Fibroblast of the aortic adventitia (primary cell): ENCODE results near the gene ZXDC. TPM values are rescaled to one million over a fixed set of nuclear protein-coding genes. Genes with fewer than 3 reads are reported as not detected.

Experiments used
- DNase-seq: peaks from one replicate; pipeline ENCODE4 v3.0.0-alpha.2; 2010; ENCODE audit warnings: low read depth
- H3K4me3 ChIP-seq: 2 replicates; pipeline ENCODE4 v1.5.1; 2011; ENCODE audit warnings: low read depth, mild to moderate bottlenecking, control low read depth, low read length, moderate library complexity
- CTCF ChIP-seq: IDR thresholded peaks from 2 replicates; pipeline ENCODE4 v1.5.1; 2011; ENCODE audit warnings: mild to moderate bottlenecking, low read length, control low read depth, inconsistent platforms; ENCODE audit not compliant: insufficient read depth
- total RNA-seq: library from RNA; depleted of rRNA; stranded (reverse); fragments of >200 nt; gene quantifications from 2 replicates; pipeline ENCODE4 v1.2.3, GENCODE V29; 2012; ENCODE audit warnings: low replicate concordance

ZXDC gene
- total RNA-seq, 1 donor: 26.7 TPM

- no peak for DNase-seq
These were observed 37.5 kb downstream of the ZXDC start for GRCh38 chr3:126438186-126438585.

GRCh38 chr3:126436826-126437717 lies 38.6 kb downstream of the ZXDC start:
- no peak overlapping the region for H3K4me3 ChIP-seq
- no peak for DNase-seq
- no peak for TF ChIP-seq CTCF

More at GRCh38 chr3:126438186-126438585, 37.5 kb downstream of the ZXDC start:
- no peak for TF ChIP-seq CTCF
- no peak overlapping the region for H3K4me3 ChIP-seq

- TF ChIP-seq CTCF: no peak
- H3K4me3 ChIP-seq: no peak overlapping the region
- DNase-seq: no peak
These were observed 40.0 kb downstream of the ZXDC start for GRCh38 chr3:126435456-126436315.

- no peak for TF ChIP-seq CTCF
- no peak overlapping the region for H3K4me3 ChIP-seq
- DNase-seq: no peak
These were observed 40.7 kb downstream of the ZXDC start for GRCh38 chr3:126434931-126435411.

- DNase-seq: no peak
- no peak overlapping the region for H3K4me3 ChIP-seq
- TF ChIP-seq CTCF: no peak
These were observed 41.5 kb downstream of the ZXDC start for GRCh38 chr3:126434264-126434590.

GRCh38 chr3:126433496-126434263 lies 42.0 kb downstream of the ZXDC start:
- no peak overlapping the region for H3K4me3 ChIP-seq
- TF ChIP-seq CTCF: no peak
- DNase-seq: no peak
